ENCODE measurements around the gene BCAS3. TPM values are rescaled to one million over a fixed set of nuclear protein-coding genes. Genes with fewer than 3 reads are reported as not detected.

Gene BCAS3
- polyA plus RNA-seq, 1 donor from 2014 or later, result 21.6 TPM

- Histone ChIP-seq H3K4me2 (ENCODE audit: low read length) (no peak overlapping the region), H3K27ac (ENCODE audit: low read length) (no peak overlapping the region)
- TF ChIP-seq SMC3 (conservative IDR thresholded peaks at IDR 0.05; ENCODE audit: poor library complexity), result no peak
- TF ChIP-seq EZH2 (IDR thresholded peaks at IDR 0.05; ENCODE audit: borderline replicate concordance, insufficient read depth, low read length, poor library complexity, severe bottlenecking), result no peak
- no peak for TF ChIP-seq CTCF (IDR thresholded peaks at IDR 0.05; ENCODE audit: poor library complexity, severe bottlenecking)
- TF ChIP-seq TAF1 (IDR thresholded peaks at IDR 0.05; ENCODE audit: low read depth), result no peak
- no peak for TF ChIP-seq POLR2AphosphoS5 (IDR thresholded peaks at IDR 0.05)
- TF ChIP-seq EP300 (conservative IDR thresholded peaks at IDR 0.05; ENCODE audit: poor library complexity, severe bottlenecking), result no peak
- no peak for TF ChIP-seq REST (IDR thresholded peaks at IDR 0.05; ENCODE audit: borderline replicate concordance)
- TF ChIP-seq RAD21 (conservative IDR thresholded peaks at IDR 0.05), result no peak
- no peak for TF ChIP-seq MXI1 (conservative IDR thresholded peaks at IDR 0.05; ENCODE audit: poor library complexity, severe bottlenecking)
These were observed 48.5 kb upstream of the BCAS3 start for GRCh38 chr17:60629120-60629519.

GRCh38 chr17:60630352-60630751, 47.3 kb upstream of the BCAS3 start:
- H3K9me2 ChIP-seq (ENCODE audit: insufficient read depth, low read length), result no peaks in the 10 kb centered on the region
- no peak overlapping the region for H3K27ac ChIP-seq (ENCODE audit: low read length)
- H3K79me2 ChIP-seq (replicated peaks; ENCODE audit: insufficient read depth, low read length), result peaks cover 14% of the 10 kb centered on the region
- no peaks in the 10 kb centered on the region for H3F3A ChIP-seq (ENCODE audit: insufficient read depth, low read length, poor library complexity, severe bottlenecking)
- H3K36me3 ChIP-seq (ENCODE audit: insufficient read depth, low read length), result no peaks in the 10 kb centered on the region
- no peaks in the 10 kb centered on the region for H3K9me3 ChIP-seq (ENCODE audit: low read length)
- no peak overlapping the region for H2AFZ ChIP-seq (ENCODE audit: low read depth, low read length)
- H3K27me3 ChIP-seq (ENCODE audit: insufficient read depth, low read depth, low read length), result no peaks in the 10 kb centered on the region
- no peaks in the 10 kb centered on the region for H4K20me1 ChIP-seq (ENCODE audit: insufficient read depth)
- H3K4me3 ChIP-seq (ENCODE audit: low read length), result no peak overlapping the region
- H3K9ac ChIP-seq (ENCODE audit: low read length), result no peak overlapping the region
- H3K4me2 ChIP-seq (ENCODE audit: low read length), result no peak overlapping the region
- TF ChIP-seq EP300 (conservative IDR thresholded peaks at IDR 0.05; ENCODE audit: poor library complexity, severe bottlenecking) (no peak), EZH2 (IDR thresholded peaks at IDR 0.05; ENCODE audit: borderline replicate concordance, insufficient read depth, low read length, poor library complexity, severe bottlenecking) (no peak), TAF1 (IDR thresholded peaks at IDR 0.05; ENCODE audit: low read depth) (no peak), CTCF (IDR thresholded peaks at IDR 0.05; ENCODE audit: poor library complexity, severe bottlenecking) (no peak), MXI1 (conservative IDR thresholded peaks at IDR 0.05; ENCODE audit: poor library complexity, severe bottlenecking) (no peak), POLR2AphosphoS5 (IDR thresholded peaks at IDR 0.05) (no peak), SMC3 (conservative IDR thresholded peaks at IDR 0.05; ENCODE audit: poor library complexity) (no peak), REST (IDR thresholded peaks at IDR 0.05; ENCODE audit: borderline replicate concordance) (no peak), RAD21 (conservative IDR thresholded peaks at IDR 0.05) (no peak)

More at GRCh38 chr17:60629120-60629519, 48.5 kb upstream of the BCAS3 start:
- Histone ChIP-seq H3K36me3 (ENCODE audit: insufficient read depth, low read length) (no peaks in the 10 kb centered on the region), H3K9me3 (ENCODE audit: low read length) (no peaks in the 10 kb centered on the region), H3F3A (ENCODE audit: insufficient read depth, low read length, poor library complexity, severe bottlenecking) (no peaks in the 10 kb centered on the region), H3K9ac (ENCODE audit: low read length) (no peak overlapping the region), H3K4me3 (ENCODE audit: low read length) (no peak overlapping the region), H3K27me3 (ENCODE audit: insufficient read depth, low read depth, low read length) (no peaks in the 10 kb centered on the region), H3K9me2 (ENCODE audit: insufficient read depth, low read length) (no peaks in the 10 kb centered on the region), H2AFZ (ENCODE audit: low read depth, low read length) (no peak overlapping the region), H3K79me2 (replicated peaks; ENCODE audit: insufficient read depth, low read length) (peaks cover 16% of the 10 kb centered on the region), H4K20me1 (ENCODE audit: insufficient read depth) (no peaks in the 10 kb centered on the region)
